Measurements from ENCODE around the gene CACNA2D3.

DNA sequence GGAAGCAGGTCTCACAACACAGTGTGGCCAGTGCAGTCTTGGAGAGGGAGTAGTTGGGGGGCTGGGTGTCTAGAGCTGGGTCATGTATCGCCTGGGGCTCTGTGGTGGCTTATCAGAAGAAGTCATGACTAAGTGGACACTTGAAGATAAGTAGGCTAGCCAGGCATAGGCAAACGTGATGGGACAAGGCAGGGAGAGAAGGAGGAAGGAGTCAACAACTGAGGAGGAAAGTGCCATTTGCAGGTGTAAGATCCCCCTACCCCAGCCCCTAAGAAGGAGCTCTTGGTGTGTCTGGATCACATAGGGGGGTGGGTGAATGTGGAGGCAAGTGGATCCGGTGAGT is 453.2 kb downstream of the CACNA2D3 start:
- TF ChIP-seq POLR2AphosphoS5 (IDR thresholded peaks at IDR 0.05; ENCODE audit: low read depth, low read length) (no peak), REST (IDR thresholded peaks at IDR 0.05; ENCODE audit: insufficient read depth in 1 of 2, low read depth in 2 of 2, low read length in 2 of 2) (no peak)
